HEK293 (cell line): ENCODE measurements around the gene DLGAP4.

Experiments used
- CTCF ChIP-seq: fragments of 450-650 bp; formaldehyde crosslinking; IDR thresholded peaks from 2 replicates; pipeline ENCODE4 v1.5.1; 2016; ENCODE audit warnings: missing biosample characterization, missing genetic modification characterization
- YY1 ChIP-seq: fragments of 450-650 bp; formaldehyde crosslinking; IDR thresholded peaks from 2 replicates; pipeline ENCODE4 v1.5.1; 2018; ENCODE audit warnings: missing biosample characterization, missing genetic modification characterization
- ZBTB17 ChIP-seq: fragments of 450-650 bp; formaldehyde crosslinking; IDR thresholded peaks from 2 replicates; pipeline ENCODE4 v1.5.1; 2016; ENCODE audit warnings: missing biosample characterization, missing genetic modification characterization
- ZBTB26 ChIP-seq: fragments of 450-650 bp; formaldehyde crosslinking; optimal IDR thresholded peaks from 2 replicates; pipeline ENCODE3; 2016; ENCODE audit warnings: missing biosample characterization, mild to moderate bottlenecking, missing genetic modification characterization
- ZBTB49 ChIP-seq: fragments of 450-650 bp; formaldehyde crosslinking; IDR thresholded peaks from 2 replicates; pipeline ENCODE4 v1.5.1; 2016; ENCODE audit warnings: missing biosample characterization, missing genetic modification characterization, low read depth
- ZNF138 ChIP-seq: fragments of 450-650 bp; formaldehyde crosslinking; IDR thresholded peaks from 2 replicates; pipeline ENCODE4 v1.5.1; 2016; ENCODE audit warnings: missing biosample characterization, missing genetic modification characterization, borderline replicate concordance
- ZNF416 ChIP-seq: fragments of 450-650 bp; formaldehyde crosslinking; IDR thresholded peaks from 2 replicates; pipeline ENCODE4 v1.5.1; 2016; ENCODE audit warnings: missing biosample characterization, missing genetic modification characterization
- ZSCAN18 ChIP-seq: fragments of 450-650 bp; formaldehyde crosslinking; IDR thresholded peaks from 2 replicates; pipeline ENCODE4 v1.5.1; 2016; ENCODE audit warnings: missing biosample characterization, missing genetic modification characterization

- no peak for TF ChIP-seq CTCF (tag by site-specific recombination)
- no peak for TF ChIP-seq ZBTB17
- no peak for TF ChIP-seq ZSCAN18 (tag by site-specific recombination)
- TF ChIP-seq ZNF416 (tag by site-specific recombination), result no peak
- TF ChIP-seq ZBTB49 (tag by site-specific recombination), result no peak
- no peak for TF ChIP-seq ZBTB26 (tag by site-specific recombination)
- no peak for TF ChIP-seq YY1 (tag by site-specific recombination)
- TF ChIP-seq ZNF138 (tag by site-specific recombination), result no peak
Observed at GRCh38 chr20:36311854-36312723, 6.0 kb downstream of the DLGAP4 start.
